ENCODE results near the gene OSBPL3. TPM values are rescaled to one million over a fixed set of nuclear protein-coding genes. Genes with fewer than 3 reads are reported as not detected.
"Not testable (repeated sequence)": the region's sequence is repeated elsewhere in the genome, so short reads cannot be mapped to it uniquely, and the experiment has no call there.

OSBPL3 gene
- total and polyA plus RNA-seq, 2 donors (not counting 1 experiment from before 2014, with no cell fraction given) = 13.5 to 67.6 TPM

- POLR2A ChIA-PET = no interaction called here
- Mint-ChIP-seq H3K27ac (no peak overlapping the region), H3K9me3 (ENCODE audit: insufficient read depth) (no peaks in the 10 kb centered on the region), H3K4me1 (no peaks in the 10 kb centered on the region), H3K27me3 (no peaks in the 10 kb centered on the region), H3K4me3 (no peak overlapping the region)
- H3K4me3 ChIP-seq (ENCODE audit: control extremely low read depth in 1 of 5, extremely low read depth in 1 of 5, insufficient read depth in 1 of 5, low read depth in 2 of 5, low read length in 4 of 5) = no peak overlapping the region
- H3K4me1 ChIP-seq (ENCODE audit: control insufficient read depth in 2 of 2, insufficient read depth in 2 of 2, low read length in 2 of 2) = no peaks in the 10 kb centered on the region
- CTCF ChIA-PET = no interaction called here
- intact Hi-C loops (cut with micrococcal nuclease) = no loop called here
- H3K27me3 ChIP-seq (replicated peaks in 1 of 4; ENCODE audit: control extremely low read depth in 1 of 4, control insufficient read depth in 3 of 4, insufficient read depth in 4 of 4, low read length in 3 of 4) = peaks cover 0 to 3% (median 0%) of the 10 kb centered on the region in 4 experiments
- WGBS (ENCODE audit: insufficient coverage) = 56% methylated on average over 1 of the region's 2 CpGs
- no peak for TF ChIP-seq EZH2 (IDR thresholded peaks at IDR 0.05; ENCODE audit: borderline replicate concordance, insufficient read depth, low read depth, low read length, poor library complexity, severe bottlenecking)
- no peak for TF ChIP-seq CTCF (IDR thresholded peaks at IDR 0.05)
- no peak overlapping the region for H2AFZ ChIP-seq (ENCODE audit: insufficient read depth, low read depth, low read length, poor library complexity, severe bottlenecking)
- ATAC-seq (ENCODE audit: low read depth) (no peak), DNase-seq (no peak)
- no peaks in the 10 kb centered on the region for H3K9me3 ChIP-seq (ENCODE audit: control extremely low read depth in 1 of 3, control insufficient read depth in 2 of 3, insufficient read depth in 1 of 3, low read length in 2 of 3)
- no peak overlapping the region for H3K4me2 ChIP-seq (replicated peaks; ENCODE audit: low read depth, low read length, poor library complexity, severe bottlenecking)
- no peaks in the 10 kb centered on the region for H4K20me1 ChIP-seq (ENCODE audit: control insufficient read depth, insufficient read depth, low read length, poor library complexity, severe bottlenecking)
- H3K36me3 ChIP-seq (replicated peaks in 1 of 2; ENCODE audit: control extremely low read depth in 1 of 2, control insufficient read depth in 1 of 2, extremely low read depth in 1 of 2, insufficient read depth in 2 of 2, low read length in 1 of 2) = no peaks in the 10 kb centered on the region
- H3K27ac ChIP-seq (ENCODE audit: low read length in 2 of 2) = no peak overlapping the region
- H3K79me2 ChIP-seq (ENCODE audit: control insufficient read depth, insufficient read depth, low read length) = no peaks in the 10 kb centered on the region
- no peak overlapping the region for H3K9ac ChIP-seq (ENCODE audit: low read length)
Observed at GRCh38 chr7:25014756-25015155, 34.8 kb upstream of the OSBPL3 start.

GRCh38 chr7:25012710-25013109, 32.7 kb upstream of the OSBPL3 start:
- H3K4me3 ChIP-seq (ENCODE audit: control extremely low read depth in 1 of 5, extremely low read depth in 1 of 5, insufficient read depth in 1 of 5, low read depth in 2 of 5, low read length in 4 of 5); H3K79me2 ChIP-seq (ENCODE audit: control insufficient read depth, insufficient read depth, low read length); DNase-seq; H3K27ac Mint-ChIP-seq; H4K20me1 ChIP-seq (ENCODE audit: control insufficient read depth, insufficient read depth, low read length, poor library complexity, severe bottlenecking); H3K4me2 ChIP-seq (replicated peaks; ENCODE audit: low read depth, low read length, poor library complexity, severe bottlenecking); intact Hi-C loops (cut with micrococcal nuclease); H3K9ac ChIP-seq (ENCODE audit: low read length); H2AFZ ChIP-seq (ENCODE audit: insufficient read depth, low read depth, low read length, poor library complexity, severe bottlenecking); H3K27ac ChIP-seq (ENCODE audit: low read length in 2 of 2); POLR2A ChIA-PET; H3K4me1 Mint-ChIP-seq; H3K27me3 ChIP-seq (replicated peaks in 1 of 4; ENCODE audit: control extremely low read depth in 1 of 4, control insufficient read depth in 3 of 4, insufficient read depth in 4 of 4, low read length in 3 of 4); H3K4me1 ChIP-seq (ENCODE audit: control insufficient read depth in 2 of 2, insufficient read depth in 2 of 2, low read length in 2 of 2); H3K9me3 Mint-ChIP-seq (ENCODE audit: insufficient read depth); CTCF ChIA-PET; H3K4me3 Mint-ChIP-seq; ATAC-seq (ENCODE audit: low read depth); H3K36me3 ChIP-seq (replicated peaks in 1 of 2; ENCODE audit: control extremely low read depth in 1 of 2, control insufficient read depth in 1 of 2, extremely low read depth in 1 of 2, insufficient read depth in 2 of 2, low read length in 1 of 2); H3K27me3 Mint-ChIP-seq; H3K9me3 ChIP-seq (ENCODE audit: control extremely low read depth in 1 of 3, control insufficient read depth in 2 of 3, insufficient read depth in 1 of 3, low read length in 2 of 3): not testable (repeated sequence)
- WGBS (ENCODE audit: insufficient coverage) = no CpG with 5 or more reads among the region's 3 CpGs

All from B cell (primary cell).